Body of pancreas (tissue), 4 donors: Measurements from ENCODE around the gene PRX. TPM values are rescaled to one million over a fixed set of nuclear protein-coding genes. Genes with fewer than 3 reads are reported as not detected.

ENCODE experiments used
- ATAC-seq: fragments of 150-250 bp; one replicate; pipeline ENCODE4 v1.9.1; 2016
- DNase-seq, 4 donors: peaks; one replicate each; pipeline ENCODE4 v3.0.0-alpha.2; 2019
- H3K27ac ChIP-seq, 4 donors: fragments of 200-600 bp; sonication (generic); 1 replicate in 3 of 4; 2 replicates in 1 of 4; pipeline versions ENCODE4 v1.5.1 to v1.6.1; 2016 to 2019; ENCODE audit warnings: mild to moderate bottlenecking in 1 of 4, mixed read lengths in 1 of 4, moderate library complexity in 1 of 4
- H3K27me3 ChIP-seq, 2 donors: fragments of 200-600 bp; sonication (generic); one replicate each; pipeline ENCODE4 v1.6.0; 2016; ENCODE audit warnings: mild to moderate bottlenecking in 1 of 2
- H3K36me3 ChIP-seq, 2 donors: fragments of 200-600 bp; sonication (generic); replicated peaks in 1 of 2; 2 replicates each; pipeline ENCODE4 v1.5.1; 2016; ENCODE audit warnings: low read depth in 2 of 2; ENCODE audit not compliant: insufficient read depth in 1 of 2
- H3K4me1 ChIP-seq: fragments of 200-600 bp; sonication (generic); one replicate; pipeline ENCODE4 v1.6.0; 2016
- H3K4me3 ChIP-seq, 2 donors: fragments of 200-600 bp; sonication (generic); 1 replicate in 1 of 2; 2 replicates in 1 of 2; pipeline ENCODE4 v1.5.1; 2016 to 2019
- H3K9me3 ChIP-seq, 3 donors: fragments of 200-600 bp; sonication (generic); 1 replicate in 2 of 3; 2 replicates in 1 of 3; pipeline ENCODE4 v1.5.1; 2016
- CTCF ChIP-seq, 7 experiments: fragments of 450-650 bp in 4 of 7; fragments of 200-600 bp in 3 of 7; sonication (generic) in 3 of 7; IDR thresholded peaks; one replicate each; pipeline ENCODE4 v1.5.1; 2016 to 2019; ENCODE audit warnings: antibody characterized with exemption in 7 of 7
- POLR2A ChIP-seq, 3 donors: fragments of 450-650 bp; IDR thresholded peaks; one replicate each; pipeline ENCODE4 v1.6.1; 2016; ENCODE audit warnings: antibody characterized with exemption in 3 of 3, mild to moderate bottlenecking in 2 of 3
- WGBS, 2 donors: methylation state at CpG; one replicate each; pipeline ENCODE4 v1.1.5; 2017; 5-methylcytosine and 5-hydroxymethylcytosine counted together
- intact Hi-C: fragments of 100-400 bp; cut with DNase I; formaldehyde crosslinking; loops from one replicate; pipeline ENCODE4 v1.15.1; 2023
- total RNA-seq, 2 donors: library from RNA; depleted of rRNA; stranded (reverse); fragments of >200 nt; gene quantifications; one replicate each; pipeline ENCODE4 v1.1.0, GENCODE V29; 2016

Gene PRX
- total RNA-seq, 2 donors from 2014 or later: 5.7 to 14.8 TPM

GRCh38 chr19:40398417-40399131, 14.6 kb downstream of the PRX start:
- peaks cover 8% of the 10 kb centered on the region for H3K4me1 ChIP-seq
- TF ChIP-seq POLR2A (IDR thresholded peaks at IDR 0.05) (no peak), CTCF (IDR thresholded peaks at IDR 0.05) (no peak)
- ATAC-seq: no peak
- H3K9me3 ChIP-seq: no peaks in the 10 kb centered on the region
- no peaks in the 10 kb centered on the region for H3K27me3 ChIP-seq
- no peaks in the 10 kb centered on the region for H3K36me3 ChIP-seq
- intact Hi-C loops: no loop called here
- no peak overlapping the region for H3K27ac ChIP-seq
- peak in 1 of 4 donors; percentile 19 for DNase-seq
- 58 to 59% methylated on average over 23 to 48 of the region's 49 CpGs for WGBS, 2 donors
- H3K4me3 ChIP-seq: no peak overlapping the region

DNA sequence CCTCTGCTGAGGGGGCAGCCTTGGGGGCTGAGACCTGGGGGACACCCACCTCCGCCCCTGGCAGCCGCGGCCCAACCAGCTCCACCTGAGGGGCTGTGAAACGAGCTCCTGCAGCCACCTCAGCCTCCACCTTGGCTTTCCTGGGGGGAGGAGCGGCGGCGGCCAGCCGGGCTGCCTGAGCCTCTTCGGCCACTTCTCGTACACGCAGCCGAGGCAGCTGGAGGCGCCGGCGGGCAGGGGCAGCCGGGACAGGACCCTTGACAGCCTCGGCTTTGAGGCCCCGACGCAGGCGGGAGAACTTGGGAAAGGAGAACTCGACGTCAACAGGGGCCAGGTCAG, 15.6 kb downstream of the PRX start:
- WGBS, 2 donors: 90 to 100% methylated on average over 4 to 22 of the region's 22 CpGs
- TF ChIP-seq CTCF (IDR thresholded peaks at IDR 0.05): no peak
- intact Hi-C loops: no loop called here
- no peak for DNase-seq
- Histone ChIP-seq H3K4me3 (no peak overlapping the region), H3K9me3 (no peaks in the 10 kb centered on the region), H3K36me3 (no peaks in the 10 kb centered on the region), H3K27me3 (no peaks in the 10 kb centered on the region), H3K4me1 (no peaks in the 10 kb centered on the region), H3K27ac (no peak overlapping the region)
- no peak for ATAC-seq

GRCh38 chr19:40396886-40397567, 16.2 kb downstream of the PRX start:
- H3K9me3 ChIP-seq: no peaks in the 10 kb centered on the region
- no peak for ATAC-seq
- H3K4me1 ChIP-seq: no peaks in the 10 kb centered on the region
- TF ChIP-seq CTCF (IDR thresholded peaks at IDR 0.05): no peak
- no peak for TF ChIP-seq POLR2A (IDR thresholded peaks at IDR 0.05)
- H3K27me3 ChIP-seq: no peaks in the 10 kb centered on the region
- no peak overlapping the region for H3K27ac ChIP-seq
- H3K4me3 ChIP-seq: no peak overlapping the region
- intact Hi-C loops: no loop called here
- no peak for DNase-seq
- no peaks in the 10 kb centered on the region for H3K36me3 ChIP-seq
- WGBS, 2 donors: 79 to 83% methylated on average over 1 to 14 of the region's 20 CpGs

- Histone ChIP-seq H3K9me3 (no peaks in the 10 kb centered on the region), H3K4me1 (no peaks in the 10 kb centered on the region), H3K36me3 (no peaks in the 10 kb centered on the region), H3K27me3 (no peaks in the 10 kb centered on the region), H3K4me3 (no peak overlapping the region), H3K27ac (no peak overlapping the region)
- TF ChIP-seq CTCF (IDR thresholded peaks at IDR 0.05) (no peak), POLR2A (IDR thresholded peaks at IDR 0.05) (no peak)
- intact Hi-C loops: no loop called here
- WGBS, 2 donors: 85 to 92% methylated on average over 9 to 14 of the region's 14 CpGs
- DNase-seq (no peak), ATAC-seq (no peak)
These were observed 17.2 kb downstream of the PRX start for GRCh38 chr19:40395956-40396355.

DNA sequence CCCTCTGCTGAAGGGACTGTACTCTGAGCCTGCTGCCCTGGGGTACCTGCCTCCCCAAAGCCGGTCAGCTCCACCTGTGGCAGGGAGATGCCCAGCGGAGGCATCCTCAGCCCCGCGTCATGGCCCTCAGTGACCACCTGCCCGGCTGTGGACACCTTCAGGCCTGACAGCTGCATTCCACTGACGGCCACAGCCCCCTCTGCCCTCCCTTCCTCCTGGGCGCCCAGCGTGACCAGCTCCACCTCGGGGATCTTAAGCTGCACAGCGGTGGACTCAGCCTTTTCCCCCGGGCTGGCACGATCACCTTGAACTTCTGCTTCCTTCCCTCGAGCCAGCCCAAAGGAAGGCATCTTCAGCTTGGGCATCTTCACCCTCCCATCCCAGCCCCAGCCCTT, 18.4 kb downstream of the PRX start:
- DNase-seq (no peak), ATAC-seq (no peak)
- no peaks in the 10 kb centered on the region for H3K4me1 ChIP-seq
- TF ChIP-seq CTCF (IDR thresholded peaks at IDR 0.05) (no peak), POLR2A (IDR thresholded peaks at IDR 0.05) (no peak)
- no peaks in the 10 kb centered on the region for H3K9me3 ChIP-seq
- 0 to 69% methylated on average over 1 to 13 of the region's 13 CpGs for WGBS, 2 donors
- H3K36me3 ChIP-seq: no peaks in the 10 kb centered on the region
- no peak overlapping the region for H3K27ac ChIP-seq
- H3K27me3 ChIP-seq: no peaks in the 10 kb centered on the region
- intact Hi-C loops: no loop called here
- no peak overlapping the region for H3K4me3 ChIP-seq
